Cardiac muscle cell (in vitro differentiated cells and primary cell): ENCODE results near the gene POLR3B. TPM values are rescaled to one million over a fixed set of nuclear protein-coding genes. Genes with fewer than 3 reads are reported as not detected.

Experiments
- DNase-seq, 2 donors: peaks; one replicate each; pipeline versions ENCODE4 v3.0.0 to v3.0.0-alpha.2; 2010 to 2017; ENCODE audit warnings: low read depth in 1 of 2, low spot score in 1 of 2
- H3K27ac ChIP-seq: fragments of 200-600 bp; sonication (generic); 2 replicates; pipeline ENCODE4 v1.5.1; 2016
- H3K27me3 ChIP-seq: fragments of 200-600 bp; sonication (generic); 2 replicates; pipeline ENCODE4 v1.6.0; 2016; ENCODE audit warnings: control low read depth
- H3K36me3 ChIP-seq: fragments of 200-600 bp; sonication (generic); 2 replicates; pipeline ENCODE4 v1.5.1; 2016; ENCODE audit warnings: control low read depth
- H3K4me1 ChIP-seq: fragments of 200-600 bp; sonication (generic); 2 replicates; pipeline ENCODE4 v1.8.1; 2017; ENCODE audit warnings: low read depth, mild to moderate bottlenecking, mixed run types
- H3K4me3 ChIP-seq: fragments of 200-600 bp; sonication (generic); 2 replicates; pipeline ENCODE4 v1.5.1; 2016; ENCODE audit warnings: mild to moderate bottlenecking
- H3K9me3 ChIP-seq: fragments of 200-600 bp; sonication (generic); 2 replicates; pipeline ENCODE4 v1.5.1; 2017; ENCODE audit warnings: low read depth, mild to moderate bottlenecking, control low read depth
- CTCF ChIP-seq: IDR thresholded peaks from 2 replicates; pipeline ENCODE4 v1.5.1; 2012; ENCODE audit warnings: low read depth, mild to moderate bottlenecking, low read length
- polyA plus RNA-seq: library from polyadenylated mRNA; unstranded; fragments of >200 nt; fragmentation: Nextera tagmentation; extraction: Ambion mirVana; gene quantifications from 2 replicates; pipeline ENCODE4 v1.2.1, GENCODE V29; 2016
- total RNA-seq: library from RNA; depleted of rRNA; stranded (reverse); fragments of >200 nt; gene quantifications from 2 replicates; pipeline ENCODE4 v1.2.3, GENCODE V29; 2016

POLR3B gene
- total and polyA plus RNA-seq, 2 experiments from 2014 or later: 8.5 to 10.7 TPM

GRCh38 chr12:106521901-106522300 is 164.4 kb downstream of the POLR3B start:
- no peaks in the 10 kb centered on the region for H3K36me3 ChIP-seq
- no peak overlapping the region for H3K4me3 ChIP-seq
- no peaks in the 10 kb centered on the region for H3K9me3 ChIP-seq
- H3K27ac ChIP-seq: no peak overlapping the region
- no peaks in the 10 kb centered on the region for H3K27me3 ChIP-seq
- no peak for DNase-seq
- H3K4me1 ChIP-seq: peaks cover 3% of the 10 kb centered on the region
- no peak for TF ChIP-seq CTCF

- peaks cover 3% of the 10 kb centered on the region for H3K4me1 ChIP-seq
- H3K36me3 ChIP-seq: no peaks in the 10 kb centered on the region
- H3K27ac ChIP-seq: no peak overlapping the region
- no peaks in the 10 kb centered on the region for H3K9me3 ChIP-seq
- H3K4me3 ChIP-seq: no peak overlapping the region
- DNase-seq: no peak
- H3K27me3 ChIP-seq: no peaks in the 10 kb centered on the region
- TF ChIP-seq CTCF: no peak
These were observed 165.2 kb downstream of the POLR3B start for GRCh38 chr12:106522708-106523107.

- Histone ChIP-seq H3K27me3 (no peaks in the 10 kb centered on the region), H3K36me3 (no peaks in the 10 kb centered on the region), H3K9me3 (no peaks in the 10 kb centered on the region), H3K4me1 (peaks cover 3% of the 10 kb centered on the region), H3K27ac (no peak overlapping the region), H3K4me3 (no peak overlapping the region)
- peak in 1 of 2 donors; percentile 39 for DNase-seq
- no peak for TF ChIP-seq CTCF
These were observed 169.8 kb downstream of the POLR3B start for GRCh38 chr12:106527356-106527755.

- Histone ChIP-seq H3K36me3 (no peaks in the 10 kb centered on the region), H3K27me3 (no peaks in the 10 kb centered on the region), H3K4me1 (no peaks in the 10 kb centered on the region), H3K9me3 (no peaks in the 10 kb centered on the region), H3K27ac (no peak overlapping the region), H3K4me3 (no peak overlapping the region)
- no peak for DNase-seq
- TF ChIP-seq CTCF: no peak
These were observed 183.7 kb downstream of the POLR3B start for GRCh38 chr12:106541201-106541600.

- no peaks in the 10 kb centered on the region for H3K36me3 ChIP-seq
- H3K27me3 ChIP-seq: no peaks in the 10 kb centered on the region
- no peak for TF ChIP-seq CTCF
- no peak for DNase-seq
- no peak overlapping the region for H3K4me3 ChIP-seq
- H3K9me3 ChIP-seq: no peaks in the 10 kb centered on the region
- H3K27ac ChIP-seq: no peak overlapping the region
- no peaks in the 10 kb centered on the region for H3K4me1 ChIP-seq
These were observed 193.9 kb downstream of the POLR3B start for GRCh38 chr12:106551410-106551809.

- no peaks in the 10 kb centered on the region for H3K36me3 ChIP-seq
- no peak overlapping the region for H3K27ac ChIP-seq
- no peak for TF ChIP-seq CTCF
- no peaks in the 10 kb centered on the region for H3K4me1 ChIP-seq
- H3K4me3 ChIP-seq: no peak overlapping the region
- no peaks in the 10 kb centered on the region for H3K9me3 ChIP-seq
- no peak for DNase-seq
- no peaks in the 10 kb centered on the region for H3K27me3 ChIP-seq
These were observed 194.7 kb downstream of the POLR3B start for GRCh38 chr12:106552228-106552627.
